Duodenal mucosa (tissue), 2 donors: Measurements from ENCODE around the gene N4BP3.

Experiments used
- H3K27ac ChIP-seq: one replicate; pipeline ENCODE4 v1.7.0; 2013; ENCODE audit warnings: low read depth, low read length
- H3K27me3 ChIP-seq, 2 donors: one replicate each; pipeline ENCODE4 v1.7.0; 2013; ENCODE audit warnings: low read length in 2 of 2, control low read depth in 1 of 2; ENCODE audit not compliant: insufficient read depth in 2 of 2, control insufficient read depth in 1 of 2
- H3K36me3 ChIP-seq, 2 donors: one replicate each; pipeline ENCODE4 v1.7.0; 2013; ENCODE audit warnings: low read length in 2 of 2, control low read depth in 1 of 2; ENCODE audit not compliant: insufficient read depth in 2 of 2, control insufficient read depth in 1 of 2
- H3K4me1 ChIP-seq, 2 donors: one replicate each; pipeline ENCODE4 v1.7.0; 2013; ENCODE audit warnings: low read length in 2 of 2, control low read depth in 1 of 2; ENCODE audit not compliant: insufficient read depth in 2 of 2, control insufficient read depth in 1 of 2
- H3K4me3 ChIP-seq, 2 donors: one replicate each; pipeline ENCODE4 v1.7.0; 2013; ENCODE audit warnings: low read length in 2 of 2, low read depth in 1 of 2
- H3K9ac ChIP-seq, 2 donors: one replicate each; pipeline ENCODE4 v1.7.0; 2013; ENCODE audit warnings: low read length in 2 of 2, low read depth in 1 of 2
- H3K9me3 ChIP-seq, 2 donors: one replicate each; pipeline ENCODE4 v1.7.0; 2013; ENCODE audit warnings: low read length in 2 of 2, control low read depth in 1 of 2; ENCODE audit not compliant: control insufficient read depth in 1 of 2

Gene N4BP3

GRCh38 chr5:178094345-178094744 is 19.0 kb upstream of the N4BP3 start:
- Histone ChIP-seq H3K4me3 (no peak overlapping the region), H3K9ac (no peak overlapping the region), H3K4me1 (no peaks in the 10 kb centered on the region), H3K9me3 (no peaks in the 10 kb centered on the region), H3K27ac (no peak overlapping the region), H3K27me3 (peaks cover 0 to under 1% of the 10 kb centered on the region in 2 donors), H3K36me3 (no peaks in the 10 kb centered on the region)

- Histone ChIP-seq H3K4me3 (no peak overlapping the region), H3K4me1 (no peaks in the 10 kb centered on the region), H3K36me3 (no peaks in the 10 kb centered on the region), H3K9ac (no peak overlapping the region), H3K9me3 (no peaks in the 10 kb centered on the region), H3K27ac (no peak overlapping the region), H3K27me3 (no peaks in the 10 kb centered on the region)
These were observed 14.6 kb upstream of the N4BP3 start for GRCh38 chr5:178098685-178099084.

- H3K27me3 ChIP-seq: no peaks in the 10 kb centered on the region
- H3K27ac ChIP-seq: no peak overlapping the region
- H3K9ac ChIP-seq: no peak overlapping the region
- peaks cover 3 to 7% of the 10 kb centered on the region in 2 donors for H3K4me1 ChIP-seq
- no peaks in the 10 kb centered on the region for H3K9me3 ChIP-seq
- H3K4me3 ChIP-seq: no peak overlapping the region
- no peaks in the 10 kb centered on the region for H3K36me3 ChIP-seq
These were observed 9.7 kb upstream of the N4BP3 start for GRCh38 chr5:178103612-178104011.

- Histone ChIP-seq H3K27me3 (no peaks in the 10 kb centered on the region), H3K27ac (no peak overlapping the region), H3K9ac (no peak overlapping the region), H3K36me3 (no peaks in the 10 kb centered on the region), H3K4me3 (no peak overlapping the region), H3K4me1 (peaks cover 9 to 13% of the 10 kb centered on the region in 2 donors), H3K9me3 (no peaks in the 10 kb centered on the region)
These were observed 8.8 kb upstream of the N4BP3 start for GRCh38 chr5:178104492-178104891.

GRCh38 chr5:178106086-178106485 is 7.2 kb upstream of the N4BP3 start:
- no peak overlapping the region for H3K9ac ChIP-seq
- H3K4me3 ChIP-seq: no peak overlapping the region
- H3K9me3 ChIP-seq: no peaks in the 10 kb centered on the region
- H3K27ac ChIP-seq: no peak overlapping the region
- peaks cover 9 to 13% of the 10 kb centered on the region in 2 donors for H3K4me1 ChIP-seq
- H3K36me3 ChIP-seq: no peaks in the 10 kb centered on the region
- H3K27me3 ChIP-seq: no peaks in the 10 kb centered on the region

GRCh38 chr5:178106556-178107239 is 6.6 kb upstream of the N4BP3 start:
- H3K4me1 ChIP-seq: peaks cover 9 to 13% of the 10 kb centered on the region in 2 donors

GRCh38 chr5:178107756-178108310 is 5.5 kb upstream of the N4BP3 start:
- no peaks in the 10 kb centered on the region for H3K9me3 ChIP-seq
- H3K4me3 ChIP-seq: no peak overlapping the region
- H3K9ac ChIP-seq: no peak overlapping the region
- no peak overlapping the region for H3K27ac ChIP-seq
- no peaks in the 10 kb centered on the region for H3K36me3 ChIP-seq
- H3K4me1 ChIP-seq: peaks cover 9 to 13% of the 10 kb centered on the region in 2 donors
- peaks cover 0 to 6% of the 10 kb centered on the region in 2 donors for H3K27me3 ChIP-seq

More at GRCh38 chr5:178106556-178107239, 6.6 kb upstream of the N4BP3 start:
- Histone ChIP-seq H3K4me3 (no peak overlapping the region), H3K9me3 (no peaks in the 10 kb centered on the region), H3K27ac (no peak overlapping the region), H3K36me3 (no peaks in the 10 kb centered on the region), H3K27me3 (no peaks in the 10 kb centered on the region), H3K9ac (no peak overlapping the region)

- Histone ChIP-seq H3K4me3 (no peak overlapping the region), H3K27ac (no peak overlapping the region), H3K27me3 (peaks cover 0 to 8% of the 10 kb centered on the region in 2 donors), H3K9me3 (no peaks in the 10 kb centered on the region), H3K4me1 (peaks cover 9 to 13% of the 10 kb centered on the region in 2 donors), H3K36me3 (no peaks in the 10 kb centered on the region), H3K9ac (no peak overlapping the region)
These were observed 4.9 kb upstream of the N4BP3 start for GRCh38 chr5:178108446-178108845.

- Histone ChIP-seq H3K9ac (no peak overlapping the region), H3K27me3 (peaks cover 2 to 9% of the 10 kb centered on the region in 2 donors), H3K9me3 (no peaks in the 10 kb centered on the region), H3K4me1 (peaks cover 10 to 13% of the 10 kb centered on the region in 2 donors), H3K27ac (no peak overlapping the region), H3K36me3 (no peaks in the 10 kb centered on the region), H3K4me3 (no peak overlapping the region)
These were observed 4.4 kb upstream of the N4BP3 start for GRCh38 chr5:178108966-178109365.

- H3K4me3 ChIP-seq: no peak overlapping the region
- no peak overlapping the region for H3K27ac ChIP-seq
- no peaks in the 10 kb centered on the region for H3K36me3 ChIP-seq
- H3K4me1 ChIP-seq: peaks cover 23 to 24% of the 10 kb centered on the region in 2 donors
- no peaks in the 10 kb centered on the region for H3K9me3 ChIP-seq
- peaks cover 17 to 24% of the 10 kb centered on the region in 2 donors for H3K27me3 ChIP-seq
- H3K9ac ChIP-seq: no peak overlapping the region
These were observed 2.8 kb upstream of the N4BP3 start for GRCh38 chr5:178110511-178110910.
